Measurements from ENCODE around the gene LRRK2. TPM values are rescaled to one million over a fixed set of nuclear protein-coding genes. Genes with fewer than 3 reads are reported as not detected.

Gene LRRK2
- total RNA-seq, 3 donors from 2014 or later = 11.1 to 30.9 (median 13.5) TPM

- Histone ChIP-seq H3K4me3 (no peak overlapping the region), H3K9me3 (no peaks in the 10 kb centered on the region), H3K36me3 (no peaks in the 10 kb centered on the region), H3K27me3 (no peaks in the 10 kb centered on the region), H3K27ac (no peak overlapping the region), H3K4me1 (no peaks in the 10 kb centered on the region)
- DNase-seq (ENCODE audit: low spot score in 2 of 2) = no peak
- TF ChIP-seq CTCF (IDR thresholded peaks at IDR 0.05) (no peak), POLR2A (IDR thresholded peaks at IDR 0.05) (no peak), POLR2AphosphoS5 (IDR thresholded peaks at IDR 0.05) (no peak)
- intact Hi-C loops (cut with DNase I; ENCODE audit: low total_unique reads) = no loop called here
Measured at GRCh38 chr12:40215982-40216381, 8.8 kb upstream of the LRRK2 start.

- no peak overlapping the region for H3K27ac ChIP-seq
- H3K9me3 ChIP-seq = no peaks in the 10 kb centered on the region
- TF ChIP-seq POLR2A (IDR thresholded peaks at IDR 0.05) = no peak
- TF ChIP-seq CTCF (IDR thresholded peaks at IDR 0.05) = no peak
- TF ChIP-seq POLR2AphosphoS5 (IDR thresholded peaks at IDR 0.05) = no peak
- no peaks in the 10 kb centered on the region for H3K36me3 ChIP-seq
- DNase-seq (ENCODE audit: low spot score in 2 of 2) = no peak
- intact Hi-C loops (cut with DNase I; ENCODE audit: low total_unique reads) = no loop called here
- H3K4me1 ChIP-seq = no peaks in the 10 kb centered on the region
- H3K27me3 ChIP-seq = no peaks in the 10 kb centered on the region
- H3K4me3 ChIP-seq = no peak overlapping the region
Measured at GRCh38 chr12:40216516-40217288, 8.1 kb upstream of the LRRK2 start.

GRCh38 chr12:40219760-40220159 lies 5.0 kb upstream of the LRRK2 start:
- intact Hi-C loops (cut with DNase I; ENCODE audit: low total_unique reads) = no loop called here
- Histone ChIP-seq H3K4me3 (no peak overlapping the region), H3K27ac (no peak overlapping the region), H3K4me1 (no peaks in the 10 kb centered on the region), H3K9me3 (no peaks in the 10 kb centered on the region), H3K36me3 (no peaks in the 10 kb centered on the region), H3K27me3 (no peaks in the 10 kb centered on the region)
- DNase-seq (ENCODE audit: low spot score in 2 of 2) = no peak
- no peak for TF ChIP-seq POLR2AphosphoS5 (IDR thresholded peaks at IDR 0.05)
- no peak for TF ChIP-seq CTCF (IDR thresholded peaks at IDR 0.05)
- TF ChIP-seq POLR2A (IDR thresholded peaks at IDR 0.05) = no peak

- TF ChIP-seq CTCF (IDR thresholded peaks at IDR 0.05) (no peak), POLR2A (IDR thresholded peaks at IDR 0.05) (no peak), POLR2AphosphoS5 (IDR thresholded peaks at IDR 0.05) (no peak)
- Histone ChIP-seq H3K27me3 (no peaks in the 10 kb centered on the region), H3K27ac (no peak overlapping the region), H3K4me3 (no peak overlapping the region), H3K4me1 (no peaks in the 10 kb centered on the region), H3K36me3 (no peaks in the 10 kb centered on the region), H3K9me3 (no peaks in the 10 kb centered on the region)
- intact Hi-C loops (cut with DNase I; ENCODE audit: low total_unique reads) = no loop called here
- no peak for DNase-seq (ENCODE audit: low spot score in 2 of 2)
Measured at GRCh38 chr12:40222247-40222646, 2.5 kb upstream of the LRRK2 start.

GRCh38 chr12:40223646-40224045 lies 1.2 kb upstream of the LRRK2 start:
- Histone ChIP-seq H3K27ac (peak overlapping the region; percentile 89 to 93), H3K9me3 (no peaks in the 10 kb centered on the region), H3K36me3 (no peaks in the 10 kb centered on the region), H3K27me3 (no peaks in the 10 kb centered on the region), H3K4me1 (no peaks in the 10 kb centered on the region), H3K4me3 (peak overlapping the region; percentile 71 to 80 (median 73))
- DNase-seq (ENCODE audit: low spot score in 2 of 2) = no peak
- TF ChIP-seq POLR2AphosphoS5 (IDR thresholded peaks at IDR 0.05) (no peak), CTCF (IDR thresholded peaks at IDR 0.05) (no peak), POLR2A (IDR thresholded peaks at IDR 0.05) (no peak)
- intact Hi-C loops (cut with DNase I; ENCODE audit: low total_unique reads) = no loop called here
